HL-60/S4 treated with phorbol 12-myristate 13-acetate at 8.2 ng/mL for 4 days and 3 days (cell line): ENCODE data around the gene TVP23C.

Experiments used
- in situ Hi-C: fragments of 300-500 bp; cut with MboI; formaldehyde crosslinking; loops from 2 replicates; pipeline ENCODE4 v1.15.0; 2022; ENCODE audit warnings: low sequenced_read_pairs

The TVP23C gene

DNA sequence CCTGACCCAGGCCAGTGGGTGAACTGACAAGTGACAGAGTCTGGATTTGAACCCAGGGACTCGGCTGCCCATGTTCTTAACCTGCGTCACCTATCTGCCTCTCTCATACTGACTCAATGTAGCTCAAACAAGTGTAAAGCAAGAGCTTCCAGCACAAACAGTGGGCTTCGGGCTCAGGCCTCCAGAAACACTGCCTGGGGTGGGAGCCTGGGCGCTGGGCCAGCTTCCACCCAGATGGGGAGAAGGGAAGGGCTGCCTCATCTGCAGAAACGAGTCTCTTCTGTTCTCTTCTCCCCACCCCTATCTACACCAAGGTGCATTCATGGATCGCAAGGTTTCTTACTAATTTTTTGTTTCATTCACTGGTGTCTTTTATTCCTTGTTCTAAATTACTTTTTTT lies 97.2 kb downstream of the TVP23C start:
- in situ Hi-C loops, result no loop called here

DNA sequence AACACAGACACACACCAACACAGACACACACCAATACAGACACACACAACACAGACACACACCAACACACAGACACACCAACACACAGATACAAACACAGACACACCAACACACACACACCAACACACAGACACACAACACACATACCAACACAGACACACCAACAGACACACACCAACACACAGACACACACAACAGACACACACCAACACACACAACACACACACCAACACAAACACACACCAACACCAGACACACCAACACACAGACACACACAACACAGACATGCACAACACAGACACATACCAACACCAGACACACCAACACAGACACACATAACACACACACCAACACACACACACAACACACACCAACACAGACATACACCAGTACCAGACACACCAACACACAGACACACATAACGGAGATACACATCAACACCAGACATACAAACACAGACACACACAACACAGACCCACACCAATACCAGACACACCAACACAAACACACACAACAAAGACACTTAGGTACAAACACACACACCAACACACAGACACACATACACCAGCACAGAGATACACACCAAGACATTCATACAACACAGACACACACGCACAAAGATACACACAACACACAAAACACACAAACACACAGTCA lies 98.1 kb downstream of the TVP23C start:
- in situ Hi-C loops, result no loop called here

DNA sequence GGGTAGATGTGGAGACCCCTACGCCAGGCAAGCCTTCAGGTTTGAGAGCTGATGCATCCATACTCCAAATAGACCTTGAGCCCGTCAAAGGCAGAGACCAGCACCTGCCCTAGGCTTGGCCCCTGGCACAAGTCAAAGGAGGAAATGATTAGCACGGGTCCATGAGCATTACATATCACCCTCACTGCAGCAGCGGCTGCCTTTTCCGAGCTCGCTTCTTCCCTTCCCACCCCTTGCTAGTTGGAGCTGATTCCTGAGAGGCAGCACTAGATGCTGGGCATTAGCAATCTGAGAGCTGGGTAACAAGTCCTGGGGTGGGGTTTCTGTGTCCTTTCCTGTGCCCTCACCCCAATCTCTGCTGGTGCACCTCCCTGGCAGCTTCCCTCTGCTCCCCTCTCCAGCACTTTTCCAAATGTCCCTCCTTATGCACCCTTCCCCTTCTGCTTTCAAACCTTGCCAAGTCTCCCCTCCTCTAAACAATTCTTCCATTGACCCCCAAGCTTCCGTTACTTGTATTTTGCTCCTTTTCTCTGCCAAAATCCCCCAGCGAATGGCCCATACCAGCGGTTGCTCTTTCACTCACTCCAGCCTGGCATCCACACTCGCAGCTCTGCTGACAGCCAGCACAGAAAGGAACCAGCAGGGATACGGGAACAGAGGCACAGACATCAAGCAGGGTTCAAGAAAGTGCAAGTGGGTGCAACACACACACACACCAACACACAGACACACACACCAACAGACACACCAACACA lies 98.9 kb downstream of the TVP23C start:
- in situ Hi-C loops, result no loop called here

DNA sequence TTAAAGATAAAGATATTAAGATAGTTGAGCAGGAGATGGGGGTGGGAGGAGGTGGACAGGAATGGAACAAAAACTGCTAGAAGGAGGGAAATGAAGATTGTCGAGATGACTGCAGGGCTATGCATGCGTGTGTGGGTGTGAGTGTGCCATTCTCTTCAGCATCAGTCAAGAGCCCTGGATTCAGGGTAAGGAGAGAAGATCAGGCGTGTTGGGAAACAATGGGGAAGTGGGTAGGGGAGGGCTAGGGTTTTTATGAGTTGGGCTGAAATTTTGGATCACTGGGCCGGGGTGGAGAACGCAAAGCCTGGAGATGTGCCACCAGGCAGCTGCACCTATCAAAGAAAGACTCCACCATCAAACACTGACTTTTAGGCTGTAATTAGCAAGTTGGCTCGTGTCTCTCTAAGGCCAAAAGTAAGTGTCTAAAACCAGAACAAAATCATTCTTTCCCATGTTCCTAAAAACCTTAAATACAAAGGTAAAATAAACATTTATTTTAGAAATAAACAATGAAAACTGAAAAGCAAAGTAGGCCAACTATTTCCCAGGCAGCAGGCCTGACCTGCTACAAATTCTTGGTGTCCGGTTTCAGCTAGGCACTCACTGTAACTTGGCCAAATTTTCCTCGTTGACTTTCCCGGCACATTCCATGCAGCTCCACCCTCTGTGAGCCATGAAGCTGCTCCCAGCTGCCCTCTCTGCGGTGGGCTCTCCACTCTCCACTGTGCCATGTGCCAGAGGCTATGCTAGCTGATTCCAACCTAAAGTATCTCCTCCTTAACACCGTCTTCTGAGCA lies 100.1 kb downstream of the TVP23C start:
- in situ Hi-C loops, result no loop called here

GRCh38 chr17:15457723-15458094 lies 105.6 kb downstream of the TVP23C start:
- in situ Hi-C loops, result no loop called here

- in situ Hi-C loops, result no loop called here
These were observed 106.1 kb downstream of the TVP23C start for GRCh38 chr17:15456972-15457722.

DNA sequence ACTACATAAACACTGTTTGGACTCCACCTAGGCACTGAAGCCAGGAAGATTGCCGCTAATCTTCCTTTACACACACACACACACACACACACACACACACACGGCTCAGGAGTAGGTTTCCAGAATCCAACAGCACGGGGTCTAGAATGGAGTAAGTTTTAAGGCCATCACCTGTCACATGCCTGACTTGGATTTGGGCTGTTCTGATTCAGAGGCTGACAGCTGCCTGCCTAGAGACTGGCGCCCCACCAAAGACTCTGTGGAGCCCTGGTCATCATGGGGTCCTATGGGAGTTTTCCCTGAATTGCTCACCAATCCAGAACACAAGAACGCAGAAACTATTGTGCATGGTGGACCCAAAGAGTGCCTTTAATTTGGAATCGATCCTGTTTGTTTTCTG lies 106.8 kb downstream of the TVP23C start:
- in situ Hi-C loops, result no loop called here

DNA sequence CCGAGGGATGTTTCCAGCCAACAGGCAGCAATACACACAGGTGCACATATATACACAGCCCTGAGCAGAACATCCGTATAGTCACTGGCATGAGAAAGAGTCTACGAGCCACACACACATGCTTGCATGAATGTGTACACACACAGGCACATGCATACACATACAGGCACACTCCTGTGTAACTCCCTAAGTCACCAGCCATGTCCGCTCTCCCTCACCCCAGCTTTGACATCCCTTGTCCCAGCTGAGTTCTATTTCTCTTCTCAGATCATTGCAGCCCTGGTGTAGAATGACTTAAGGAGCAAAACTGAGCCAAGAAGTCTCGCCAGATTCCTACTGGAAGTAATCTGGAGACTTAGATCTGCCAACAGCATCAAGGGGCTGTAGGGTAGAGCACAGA lies 108.9 kb downstream of the TVP23C start:
- in situ Hi-C loops, result no loop called here

GRCh38 chr17:15453782-15454181 lies 109.5 kb downstream of the TVP23C start:
- in situ Hi-C loops, result no loop called here

DNA sequence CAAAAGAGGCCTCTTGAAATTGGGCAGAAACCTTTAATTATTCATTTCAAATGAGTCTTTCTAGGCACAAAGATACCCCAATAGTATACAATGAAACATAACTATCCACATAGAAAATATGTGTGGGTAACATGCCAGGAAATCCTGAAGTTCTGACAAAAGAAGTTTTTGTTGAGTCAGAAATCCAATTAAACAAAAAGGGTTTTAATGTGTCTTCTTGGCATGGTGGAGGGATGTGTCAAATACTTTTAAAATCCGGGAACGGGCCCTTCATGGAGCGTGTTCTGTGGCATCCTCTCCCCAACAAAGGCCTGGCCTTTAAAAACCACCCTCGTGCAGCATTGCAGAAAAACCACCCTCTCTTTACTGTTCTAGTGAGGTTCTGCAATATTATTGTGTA lies 110.0 kb downstream of the TVP23C start:
- in situ Hi-C loops, result no loop called here

DNA sequence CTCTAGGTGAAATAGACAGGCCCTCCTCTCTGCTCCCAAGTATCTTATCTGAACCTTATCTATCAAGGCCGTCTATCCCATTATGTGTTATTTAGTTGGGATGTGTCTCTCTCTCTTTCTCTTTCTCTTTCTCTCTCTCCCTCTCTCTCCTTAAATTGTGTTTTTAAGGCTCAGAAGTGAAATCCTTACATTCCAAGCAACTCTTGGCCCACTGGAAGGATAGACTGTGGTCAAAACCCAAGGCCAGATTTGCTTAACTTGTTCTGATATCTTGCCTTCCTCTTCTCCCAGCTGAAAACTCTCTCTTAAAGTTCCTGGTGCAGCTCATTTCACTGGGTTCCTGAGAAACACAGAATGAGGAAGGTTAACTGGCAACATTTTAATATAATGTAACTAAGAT lies 110.5 kb downstream of the TVP23C start:
- in situ Hi-C loops, result no loop called here
